OCI-LY7 (cell line): ENCODE results near the gene LIPC.

ENCODE experiments used
- EZH2phosphoT487 ChIP-seq: fragments of 200-600 bp; sonication (generic); IDR thresholded peaks from 2 replicates; pipeline ENCODE4 v1.6.1; 2018; ENCODE audit warnings: low read depth, borderline replicate concordance, mild to moderate bottlenecking, mixed run types, antibody characterized with exemption, low read length, moderate library complexity, mixed read lengths
- TF ChIP-seq, protein P1 (sequence below): fragments of 200-600 bp; sonication (generic); conservative IDR thresholded peaks from 2 replicates; pipeline ENCODE4 v1.5.1; 2014; ENCODE audit warnings: mild to moderate bottlenecking, antibody characterized with exemption, low read length, moderate library complexity, mixed read lengths

DNA sequence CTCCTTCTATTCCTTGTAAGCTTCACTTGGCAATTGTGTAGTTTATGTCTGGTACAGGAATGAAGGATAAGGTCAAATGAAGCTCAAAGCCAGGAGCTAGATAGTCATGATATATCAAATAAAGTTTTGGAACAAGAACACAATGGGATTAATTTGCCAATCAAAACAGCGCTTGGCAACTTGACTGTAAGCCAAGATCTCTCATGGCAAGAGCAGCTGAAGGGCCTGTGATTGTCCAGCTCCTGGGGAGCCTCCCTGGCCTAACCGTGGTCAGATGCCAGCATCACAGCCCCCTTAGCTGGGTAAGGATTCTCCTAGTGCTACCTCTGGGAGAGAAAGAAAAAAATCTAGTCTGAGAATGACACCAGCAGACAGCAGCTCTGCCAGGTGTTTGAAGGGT is 97.2 kb downstream of the LIPC start:
- TF ChIP-seq, protein P1, sequence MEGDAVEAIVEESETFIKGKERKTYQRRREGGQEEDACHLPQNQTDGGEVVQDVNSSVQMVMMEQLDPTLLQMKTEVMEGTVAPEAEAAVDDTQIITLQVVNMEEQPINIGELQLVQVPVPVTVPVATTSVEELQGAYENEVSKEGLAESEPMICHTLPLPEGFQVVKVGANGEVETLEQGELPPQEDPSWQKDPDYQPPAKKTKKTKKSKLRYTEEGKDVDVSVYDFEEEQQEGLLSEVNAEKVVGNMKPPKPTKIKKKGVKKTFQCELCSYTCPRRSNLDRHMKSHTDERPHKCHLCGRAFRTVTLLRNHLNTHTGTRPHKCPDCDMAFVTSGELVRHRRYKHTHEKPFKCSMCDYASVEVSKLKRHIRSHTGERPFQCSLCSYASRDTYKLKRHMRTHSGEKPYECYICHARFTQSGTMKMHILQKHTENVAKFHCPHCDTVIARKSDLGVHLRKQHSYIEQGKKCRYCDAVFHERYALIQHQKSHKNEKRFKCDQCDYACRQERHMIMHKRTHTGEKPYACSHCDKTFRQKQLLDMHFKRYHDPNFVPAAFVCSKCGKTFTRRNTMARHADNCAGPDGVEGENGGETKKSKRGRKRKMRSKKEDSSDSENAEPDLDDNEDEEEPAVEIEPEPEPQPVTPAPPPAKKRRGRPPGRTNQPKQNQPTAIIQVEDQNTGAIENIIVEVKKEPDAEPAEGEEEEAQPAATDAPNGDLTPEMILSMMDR = no peak
- no peak for TF ChIP-seq EZH2phosphoT487
